Activated B cell treated with CpG ODN at 0.5 μM for 24 hours (primary cell): ENCODE results near the gene LYL1. TPM values are rescaled to one million over a fixed set of nuclear protein-coding genes. Genes with fewer than 3 reads are reported as not detected.

Source experiments
- ATAC-seq: fragments of 200-7000 bp; cut with Tn5 transposase; one replicate; pipeline ENCODE4 v1.10.0; 2021; ENCODE audit warnings: low read depth, mild to moderate bottlenecking, moderate library complexity
- CTCF ChIA-PET: fragments of 350-600 bp; sonication (Branson Sonifier 250); formaldehyde crosslinking; loops from one replicate; lab custom pipeline; 2021; ENCODE audit warnings: antibody characterized with exemption; lab: Charles Lee
- POLR2A ChIA-PET: fragments of 350-600 bp; sonication (Branson Sonifier 250); formaldehyde crosslinking; loops from one replicate; lab custom pipeline; 2021; ENCODE audit warnings: antibody characterized with exemption; lab: Charles Lee
- DNase-seq: peaks from one replicate; pipeline ENCODE4 v3.0.0; 2022
- H3K27ac Mint-ChIP-seq: one replicate; pipeline ENCODE4 v1.8.0; 2020; ENCODE audit warnings: mixed read lengths
- H3K27me3 Mint-ChIP-seq: one replicate; pipeline ENCODE4 v1.8.0; 2021; ENCODE audit warnings: mixed read lengths
- H3K36me3 Mint-ChIP-seq: one replicate; pipeline ENCODE4 v1.8.0; 2021; ENCODE audit warnings: low read depth, mixed read lengths
- H3K4me1 Mint-ChIP-seq: one replicate; pipeline ENCODE4 v1.8.0; 2021; ENCODE audit warnings: mixed read lengths
- H3K4me3 Mint-ChIP-seq: one replicate; pipeline ENCODE4 v1.8.0; 2020; ENCODE audit warnings: mild to moderate bottlenecking, mixed read lengths
- H3K9me3 Mint-ChIP-seq: one replicate; pipeline ENCODE4 v1.8.0; 2020; ENCODE audit warnings: mixed read lengths
- CTCF ChIP-seq: fragments of 200-600 bp; IDR thresholded peaks from one replicate; pipeline ENCODE4 v1.8.0; 2022; ENCODE audit warnings: antibody characterized with exemption, mild to moderate bottlenecking
- intact Hi-C: fragments of 100-400 bp; cut with micrococcal nuclease; formaldehyde crosslinking; loops from one replicate; pipeline ENCODE4 v1.15.1; 2024
- total RNA-seq: library from RNA; stranded (reverse); gene quantifications from 2 replicates; pipeline ENCODE4 v1.2.3, GENCODE V29; 2022

Gene LYL1
- total RNA-seq, 1 donor from 2014 or later: 74.8 TPM

- CTCF ChIA-PET: interaction anchor here (0.7 to 2.8 kb wide), 14 partner anchors 9 to 484 kb away, joined by 3 to 47 read pairs (median 4); partner anchors contain the start of genes IER2, NACC1 and STX10
- TF ChIP-seq CTCF: peak; percentile 5
- peak overlapping the region; percentile 98 for H3K27ac Mint-ChIP-seq
- peaks cover 26% of the 10 kb centered on the region for H3K36me3 Mint-ChIP-seq
- H3K4me1 Mint-ChIP-seq: peaks cover 62% of the 10 kb centered on the region
- POLR2A ChIA-PET: interaction anchor here (0.5 to 8.8 kb wide), 25 partner anchors 10 to 316 kb away, joined by 3 to 158 read pairs (median 6); partner anchors contain the start of genes FARSA, GCDH, IER2 and JUNB
- no peaks in the 10 kb centered on the region for H3K9me3 Mint-ChIP-seq
- intact Hi-C loops: loop anchor here (1.0 to 5.0 kb wide), 8 partner anchors 11 to 1424 kb away; partner anchors contain the start of genes JUNB, MAST1, TECR and TRMT1
- no peaks in the 10 kb centered on the region for H3K27me3 Mint-ChIP-seq
- DNase-seq (no peak), ATAC-seq (no peak)
- peak overlapping the region; percentile 88 for H3K4me3 Mint-ChIP-seq
These were observed 2.4 kb upstream of the LYL1 start for GRCh38 chr19:13104848-13105711.

- ChIA-PET CTCF (interaction anchor here (0.9 to 2.8 kb wide), 10 partner anchors 9 to 485 kb away, joined by 3 to 47 read pairs (median 4); partner anchors contain the start of genes IER2, NACC1 and STX10), POLR2A (interaction anchor here (0.6 to 8.8 kb wide), 27 partner anchors 7 to 1488 kb away, joined by 3 to 158 read pairs (median 6); partner anchors contain the start of genes FARSA, GCDH, IER2 and JUNB)
- ATAC-seq (peak; percentile 56), DNase-seq (peak; percentile 86)
- intact Hi-C loops: loop anchor here (1.0 to 5.0 kb wide), 8 partner anchors 10 to 1425 kb away; partner anchors contain the start of genes JUNB, MAST1, TECR and TRMT1
- H3K27me3 Mint-ChIP-seq: no peaks in the 10 kb centered on the region
- peaks cover 24% of the 10 kb centered on the region for H3K36me3 Mint-ChIP-seq
- peaks cover 69% of the 10 kb centered on the region for H3K4me1 Mint-ChIP-seq
- H3K27ac Mint-ChIP-seq: peak overlapping the region; percentile 98
- TF ChIP-seq CTCF: peak; percentile 86
- H3K4me3 Mint-ChIP-seq: peak overlapping the region; percentile 88
- H3K9me3 Mint-ChIP-seq: no peaks in the 10 kb centered on the region
These were observed 1.7 kb upstream of the LYL1 start for GRCh38 chr19:13104360-13104847.

DNA sequence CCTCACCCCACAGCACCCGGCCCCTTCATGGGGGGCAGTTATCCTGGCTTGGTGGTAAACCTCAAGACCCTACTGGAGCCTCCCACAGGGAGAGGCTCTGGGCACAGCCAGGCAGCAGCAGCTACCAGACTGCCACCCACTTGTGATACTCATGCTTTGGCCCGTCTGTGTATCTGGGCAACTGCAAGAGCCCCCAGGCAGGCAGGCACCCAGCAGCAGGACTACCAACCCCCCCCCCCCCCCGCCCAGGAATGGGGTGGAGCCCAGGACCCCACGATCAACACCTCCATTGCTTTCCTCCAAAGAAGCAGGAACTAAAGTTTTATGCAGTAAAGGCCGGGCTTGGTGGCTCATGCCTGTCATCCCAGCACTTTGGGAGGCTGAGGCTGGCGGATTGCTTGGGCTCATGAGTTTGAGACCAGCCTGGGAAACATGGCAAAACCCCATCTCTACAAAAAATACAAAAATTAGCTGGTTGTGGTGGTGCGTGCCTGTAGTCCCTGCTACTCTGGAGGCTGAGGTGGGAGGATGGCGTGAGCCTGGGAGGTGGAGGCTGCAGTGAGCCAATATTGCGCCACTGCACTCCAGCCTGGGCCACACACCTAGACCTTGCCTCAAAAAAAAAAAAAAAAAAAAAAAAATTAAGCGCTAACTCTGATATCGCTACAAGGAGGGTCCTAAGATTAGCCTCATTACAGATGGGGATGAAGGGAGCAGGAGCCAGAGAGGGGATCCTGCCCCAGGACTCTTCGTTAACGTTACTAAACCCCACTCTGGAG is 1.1 kb upstream of the LYL1 start:
- Mint-ChIP-seq H3K9me3 (no peaks in the 10 kb centered on the region), H3K4me1 (peaks cover 72% of the 10 kb centered on the region), H3K36me3 (peaks cover 23% of the 10 kb centered on the region), H3K4me3 (peak overlapping the region; percentile 88), H3K27me3 (no peaks in the 10 kb centered on the region), H3K27ac (peak overlapping the region; percentile 98)
- DNase-seq: peak; percentile 26
- ATAC-seq: peak; percentile 1
- TF ChIP-seq CTCF: no peak
- intact Hi-C loops: loop anchor here (1.0 to 5.0 kb wide), 10 partner anchors 9 to 1426 kb away; partner anchors contain the start of genes IER2, JUNB, MAST1 and STX10
- CTCF ChIA-PET: interaction anchor here (0.7 to 2.8 kb wide), 9 partner anchors 9 to 485 kb away, joined by 3 to 47 read pairs (median 4); partner anchors contain the start of gene NACC1
- POLR2A ChIA-PET: interaction anchor here (0.6 to 8.8 kb wide), 23 partner anchors 8 to 1489 kb away, joined by 3 to 158 read pairs (median 7); partner anchors contain the start of genes FARSA, IER2, JUNB and NACC1

DNA sequence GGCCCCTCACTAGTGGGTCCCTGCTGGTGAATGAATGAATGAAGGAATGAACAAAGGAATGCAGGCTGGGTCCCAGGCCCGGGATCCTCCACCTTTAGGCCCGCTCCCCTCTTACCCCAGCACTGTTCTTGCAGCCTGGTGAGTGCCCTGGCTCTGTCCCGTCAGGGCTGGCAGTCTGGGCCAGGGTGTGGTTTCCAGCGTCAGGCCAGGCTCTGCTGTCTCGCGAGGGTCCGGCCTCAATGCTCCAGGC is 317 bp downstream of the LYL1 start:
- no peaks in the 10 kb centered on the region for H3K9me3 Mint-ChIP-seq
- H3K4me1 Mint-ChIP-seq: peaks cover 76% of the 10 kb centered on the region
- H3K27ac Mint-ChIP-seq: peak overlapping the region; percentile 88
- no peaks in the 10 kb centered on the region for H3K27me3 Mint-ChIP-seq
- intact Hi-C loops: loop anchor here (2.0 to 5.0 kb wide), 4 partner anchors 48 to 744 kb away; partner anchors contain the start of genes IER2, JUNB, MAST1 and STX10
- ATAC-seq (no peak), DNase-seq (no peak)
- no peak for TF ChIP-seq CTCF
- H3K36me3 Mint-ChIP-seq: peaks cover 21% of the 10 kb centered on the region
- POLR2A ChIA-PET: interaction anchor here (0.6 to 8.8 kb wide), 10 partner anchors 7 to 159 kb away, joined by 3 to 158 read pairs (median 52); partner anchors contain the start of genes IER2, NACC1, STX10 and TRMT1
- CTCF ChIA-PET: interaction anchor here (1.7 kb wide), 1 partner anchor 53 kb away, joined by 6 read pairs; no protein-coding TSS in a partner anchor
- peak overlapping the region; percentile 88 for H3K4me3 Mint-ChIP-seq
